Measurements from ENCODE around the gene ABCG1.

DNA sequence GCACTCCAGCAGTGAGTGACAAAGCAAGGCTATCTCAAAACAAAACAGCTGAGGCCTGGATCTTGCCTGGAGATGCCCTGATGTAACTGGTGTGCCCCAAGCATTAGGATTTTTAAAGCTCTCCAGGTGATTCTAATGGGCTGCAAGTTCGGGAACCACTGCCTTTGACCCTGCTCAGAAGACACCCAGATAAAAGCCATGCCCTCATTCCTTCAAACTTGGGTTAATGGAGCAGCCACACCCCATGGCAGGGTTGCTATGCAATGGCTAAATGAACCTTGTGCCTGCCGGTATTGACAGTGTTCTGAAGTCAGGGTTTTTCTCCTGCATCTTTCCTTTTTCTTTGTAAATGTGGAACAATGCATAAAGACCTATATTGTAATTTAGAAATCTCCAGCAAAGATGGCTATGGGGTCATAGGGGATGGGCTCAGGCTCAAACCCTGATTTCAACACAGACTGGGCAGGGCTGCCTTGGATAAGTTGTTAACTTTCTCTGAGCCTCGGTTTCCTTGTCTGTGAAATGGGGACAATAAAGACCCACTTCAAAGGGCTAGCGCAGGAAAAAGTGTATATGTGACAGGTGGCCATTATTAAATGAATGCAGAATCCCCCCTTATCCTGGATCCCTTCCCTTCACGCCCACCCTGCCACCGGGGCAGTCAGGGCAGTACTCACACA lies 95.8 kb downstream of the ABCG1 start:
- TF ChIP-seq, protein P1, sequence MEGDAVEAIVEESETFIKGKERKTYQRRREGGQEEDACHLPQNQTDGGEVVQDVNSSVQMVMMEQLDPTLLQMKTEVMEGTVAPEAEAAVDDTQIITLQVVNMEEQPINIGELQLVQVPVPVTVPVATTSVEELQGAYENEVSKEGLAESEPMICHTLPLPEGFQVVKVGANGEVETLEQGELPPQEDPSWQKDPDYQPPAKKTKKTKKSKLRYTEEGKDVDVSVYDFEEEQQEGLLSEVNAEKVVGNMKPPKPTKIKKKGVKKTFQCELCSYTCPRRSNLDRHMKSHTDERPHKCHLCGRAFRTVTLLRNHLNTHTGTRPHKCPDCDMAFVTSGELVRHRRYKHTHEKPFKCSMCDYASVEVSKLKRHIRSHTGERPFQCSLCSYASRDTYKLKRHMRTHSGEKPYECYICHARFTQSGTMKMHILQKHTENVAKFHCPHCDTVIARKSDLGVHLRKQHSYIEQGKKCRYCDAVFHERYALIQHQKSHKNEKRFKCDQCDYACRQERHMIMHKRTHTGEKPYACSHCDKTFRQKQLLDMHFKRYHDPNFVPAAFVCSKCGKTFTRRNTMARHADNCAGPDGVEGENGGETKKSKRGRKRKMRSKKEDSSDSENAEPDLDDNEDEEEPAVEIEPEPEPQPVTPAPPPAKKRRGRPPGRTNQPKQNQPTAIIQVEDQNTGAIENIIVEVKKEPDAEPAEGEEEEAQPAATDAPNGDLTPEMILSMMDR (IDR thresholded peaks at IDR 0.05), result no peak
- no peak for TF ChIP-seq POLR2A (IDR thresholded peaks at IDR 0.05)

All from suprapubic skin (tissue), 3 donors.